IMR-90 (cell line): ENCODE measurements around the gene ZNF467. TPM values are rescaled to one million over a fixed set of nuclear protein-coding genes. Genes with fewer than 3 reads are reported as not detected.

Experiments
- ATAC-seq: fragments of 200-7000 bp; cut with Tn5 transposase; 2 replicates; pipeline ENCODE4 v1.9.1; 2020; ENCODE audit warnings: low read depth, mild to moderate bottlenecking, moderate library complexity
- BruUV-seq: library from RNA; stranded (reverse); fragments of 400-500 nt; replicated peaks from 2 replicates; lab custom pipeline; 2021; lab: Mats Ljungman, UMichigan
- CTCF ChIA-PET: fragments of 300-600 bp; formaldehyde crosslinking; extraction: SDS; loops from one replicate; lab custom pipeline; 2021; ENCODE audit warnings: antibody characterized with exemption; lab: Yijun Ruan, JAX
- POLR2A ChIA-PET: fragments of 300-600 bp; sonication (Branson Sonifier 250); formaldehyde crosslinking; loops from one replicate; lab custom pipeline; 2022; ENCODE audit warnings: antibody characterized with exemption; ENCODE audit not compliant: unreplicated experiment; lab: Charles Lee
- DNase-seq: peaks from one replicate; pipeline ENCODE4 v3.0.0; 2013
- H2AFZ ChIP-seq: replicated peaks from 2 replicates; pipeline ENCODE3; 2013; ENCODE audit warnings: low read length, mild to moderate bottlenecking; ENCODE audit not compliant: poor library complexity
- H2AK5ac ChIP-seq: 2 replicates; pipeline ENCODE4 v1.6.1; 2013; ENCODE audit warnings: low read depth, low read length, inconsistent platforms
- H2AK9ac ChIP-seq: replicated peaks from 2 replicates; pipeline ENCODE3; 2013; ENCODE audit warnings: mild to moderate bottlenecking, low read depth, low read length, moderate library complexity; ENCODE audit not compliant: poor library complexity
- H2BK120ac ChIP-seq: 2 replicates; pipeline ENCODE4 v1.6.1; 2013; ENCODE audit warnings: low read depth, low read length, inconsistent platforms
- H2BK15ac ChIP-seq: 3 replicates; pipeline ENCODE4 v1.6.1; 2013; ENCODE audit warnings: low read depth, low read length, inconsistent platforms
- H2BK20ac ChIP-seq: 2 replicates; pipeline ENCODE4 v1.6.1; 2013; ENCODE audit warnings: low read depth, mild to moderate bottlenecking, inconsistent platforms, low read length, moderate library complexity
- H2BK5ac ChIP-seq: 2 replicates; pipeline ENCODE4 v1.6.1; 2013; ENCODE audit warnings: mild to moderate bottlenecking, low read depth, low read length, inconsistent platforms; ENCODE audit not compliant: poor library complexity, severe bottlenecking
- H3K14ac ChIP-seq: replicated peaks from 2 replicates; pipeline ENCODE4 v1.6.1; 2013; ENCODE audit warnings: low read depth, low read length, inconsistent platforms
- H3K18ac ChIP-seq: 2 replicates; pipeline ENCODE4 v1.6.1; 2013; ENCODE audit warnings: low read depth, low read length, control low read depth
- H3K23ac ChIP-seq: 2 replicates; pipeline ENCODE4 v1.6.1; 2013; ENCODE audit warnings: low read depth, low read length, inconsistent platforms
- H3K27ac ChIP-seq: 2 replicates; pipeline ENCODE4 v1.5.1; 2013; ENCODE audit warnings: mild to moderate bottlenecking, control low read depth, low read length; ENCODE audit not compliant: insufficient read depth
- H3K27me3 ChIP-seq: 2 replicates; pipeline ENCODE4 v1.6.1; 2013; ENCODE audit warnings: low read length; ENCODE audit not compliant: control insufficient read depth, insufficient read depth
- H3K36me3 ChIP-seq: 2 replicates; pipeline ENCODE4 v1.6.1; 2013; ENCODE audit warnings: low read length, mixed read lengths; ENCODE audit not compliant: control insufficient read depth, insufficient read depth
- H3K4ac ChIP-seq: 2 replicates; pipeline ENCODE4 v1.6.1; 2013; ENCODE audit warnings: low read depth, low read length, inconsistent platforms
- H3K4me1 ChIP-seq: 2 replicates; pipeline ENCODE4 v1.6.1; 2013; ENCODE audit warnings: low read length, mixed read lengths; ENCODE audit not compliant: control insufficient read depth, insufficient read depth
- H3K4me2 ChIP-seq: 2 replicates; pipeline ENCODE4 v1.6.1; 2013; ENCODE audit warnings: low read depth, mild to moderate bottlenecking, control low read depth, low read length, moderate library complexity
- H3K4me3 ChIP-seq: 2 replicates; pipeline ENCODE4 v1.5.1; 2013; ENCODE audit warnings: low read depth, mild to moderate bottlenecking, control low read depth, low read length, moderate library complexity; ENCODE audit not compliant: insufficient read depth
- H3K56ac ChIP-seq: 2 replicates; pipeline ENCODE4 v1.6.1; 2013; ENCODE audit warnings: low read length, inconsistent platforms; ENCODE audit not compliant: insufficient read depth; ENCODE audit errors: extremely low read depth
- H3K79me1 ChIP-seq, 2 experiments: 2 replicates each; pipeline ENCODE4 v1.6.1; 2013; ENCODE audit warnings: low read length in 2 of 2, inconsistent platforms in 1 of 2, low read depth in 1 of 2
- H3K9ac ChIP-seq: 2 replicates; pipeline ENCODE4 v1.6.1; 2013; ENCODE audit warnings: low read depth, low read length, control low read depth
- H3K9me1 ChIP-seq: 2 replicates; pipeline ENCODE4 v1.6.1; 2013; ENCODE audit warnings: low read length, inconsistent platforms; ENCODE audit not compliant: insufficient read depth
- H3K9me3 ChIP-seq: 2 replicates; pipeline ENCODE4 v1.6.1; 2013; ENCODE audit warnings: low read length; ENCODE audit not compliant: control insufficient read depth, insufficient read depth
- H4K20me1 ChIP-seq: 2 replicates; pipeline ENCODE4 v1.6.1; 2013; ENCODE audit warnings: low read length, inconsistent platforms; ENCODE audit not compliant: insufficient read depth
- H4K5ac ChIP-seq: 2 replicates; pipeline ENCODE4 v1.6.1; 2013; ENCODE audit warnings: mild to moderate bottlenecking, low read depth, low read length, control low read depth
- H4K8ac ChIP-seq, 2 experiments: 2 replicates each; pipeline ENCODE4 v1.6.1; 2013; ENCODE audit warnings: low read depth in 2 of 2, low read length in 2 of 2, control low read depth in 1 of 2, inconsistent platforms in 1 of 2
- H4K91ac ChIP-seq: 2 replicates; pipeline ENCODE4 v1.6.1; 2013; ENCODE audit warnings: low read depth, low read length, inconsistent platforms; ENCODE audit not compliant: insufficient read depth
- CEBPB ChIP-seq: IDR thresholded peaks from 2 replicates; pipeline ENCODE4 v1.6.1; 2012; ENCODE audit warnings: low read depth, low read length, improper control_type of control experiment
- CHD1 ChIP-seq: IDR thresholded peaks from 2 replicates; pipeline ENCODE4 v1.6.1; 2012; ENCODE audit warnings: low read depth, low read length, improper control_type of control experiment
- SMC3 ChIP-seq: fragments of 150-350 bp; IDR thresholded peaks from 2 replicates; pipeline ENCODE4 v1.6.1; 2016; ENCODE audit warnings: low read depth, mild to moderate bottlenecking, antibody characterized with exemption, low read length, moderate library complexity
- WGBS, 2 experiments: methylation state at CpG; one replicate each; pipeline versions ENCODE4 v1.1.5 to v1.1.7; 2013; ENCODE audit warnings: missing lambda C conversion rate in 2 of 2; ENCODE audit not compliant: insufficient read length in 1 of 2; ENCODE audit errors: extremely low coverage in 2 of 2; 5-methylcytosine and 5-hydroxymethylcytosine counted together
- dilution Hi-C: fragments of 300-500 bp; cut with HindIII; formaldehyde crosslinking; loops from one replicate; pipeline ENCODE4 v1.14.3; 2018; ENCODE audit warnings: low sequenced_read_pairs; ENCODE audit not compliant: unreplicated experiment
- in situ Hi-C: fragments of 300-500 bp; cut with MboI; formaldehyde crosslinking; loops from 3 replicates; pipeline ENCODE4 v1.14.3; 2019; ENCODE audit warnings: low sequenced_read_pairs, inconsistent platforms, mixed read lengths
- intact Hi-C: fragments of 100-400 bp; cut with micrococcal nuclease; formaldehyde crosslinking; loops from 2 replicates; pipeline ENCODE4 v1.10.0; 2022
- polyA plus RNA-seq, 3 experiments: library from polyadenylated mRNA; depleted of rRNA; stranded (reverse); fragments of >200 nt; gene quantifications; 2 replicates each; pipeline ENCODE4 v1.2.3, GENCODE V29; 2012; ENCODE audit warnings: low replicate concordance in 1 of 3
- total RNA-seq: library from RNA; depleted of rRNA; stranded (reverse); fragments of >200 nt; gene quantifications from 2 replicates; pipeline ENCODE4 v1.2.3, GENCODE V29; 2012

The ZNF467 gene
- total and polyA plus RNA-seq, 2 of the 4 experiments (the other 2 are of a cell fraction) = 0.67 TPM; not detected in 1

GRCh38 chr7:149795126-149795525 is 21.7 kb upstream of the ZNF467 start:
- H2BK15ac ChIP-seq = no peak overlapping the region
- no peak overlapping the region for H2AK5ac ChIP-seq
- H4K8ac ChIP-seq = no peak overlapping the region
- H3K79me1 ChIP-seq = no peaks in the 10 kb centered on the region
- no peak overlapping the region for H3K18ac ChIP-seq
- no peak overlapping the region for H3K27ac ChIP-seq
- in situ Hi-C loops (no loop called here), dilution Hi-C loops (no loop called here), intact Hi-C loops (no loop called here)
- no peak overlapping the region for H4K91ac ChIP-seq
- H3K4me2 ChIP-seq = no peak overlapping the region
- WGBS, 2 experiments = 60% methylated on average over 3 of the region's 10 CpGs; no CpG with 5 or more reads in 1 of the 2 experiments
- no peak overlapping the region for H2AFZ ChIP-seq
- H2BK20ac ChIP-seq = no peak overlapping the region
- H3K36me3 ChIP-seq = no peaks in the 10 kb centered on the region
- no peak overlapping the region for H3K9ac ChIP-seq
- no peak overlapping the region for H2BK5ac ChIP-seq
- H3K4ac ChIP-seq = no peak overlapping the region
- no peaks in the 10 kb centered on the region for H4K20me1 ChIP-seq
- ATAC-seq = no peak
- no peak overlapping the region for H4K5ac ChIP-seq
- POLR2A ChIA-PET = no interaction called here
- H3K23ac ChIP-seq = no peak overlapping the region
- H3K4me3 ChIP-seq = no peak overlapping the region
- H2AK9ac ChIP-seq = no peak overlapping the region
- TF ChIP-seq SMC3 = no peak
- no peak for TF ChIP-seq CEBPB
- no peak for TF ChIP-seq CHD1
- H2BK120ac ChIP-seq = no peak overlapping the region
- H3K56ac ChIP-seq = no peak overlapping the region
- DNase-seq = no peak
- H3K27me3 ChIP-seq = peaks cover 23% of the 10 kb centered on the region; the same call in 1 of the 2 replicates
- CTCF ChIA-PET = no interaction called here
- H3K9me1 ChIP-seq = no peaks in the 10 kb centered on the region
- H3K4me1 ChIP-seq = no peaks in the 10 kb centered on the region
- no peaks in the 10 kb centered on the region for H3K9me3 ChIP-seq
- no peak overlapping the region for H3K14ac ChIP-seq
- BruUV-seq = no TSS peak
